ENCODE data around the gene CDK11B.

DNA sequence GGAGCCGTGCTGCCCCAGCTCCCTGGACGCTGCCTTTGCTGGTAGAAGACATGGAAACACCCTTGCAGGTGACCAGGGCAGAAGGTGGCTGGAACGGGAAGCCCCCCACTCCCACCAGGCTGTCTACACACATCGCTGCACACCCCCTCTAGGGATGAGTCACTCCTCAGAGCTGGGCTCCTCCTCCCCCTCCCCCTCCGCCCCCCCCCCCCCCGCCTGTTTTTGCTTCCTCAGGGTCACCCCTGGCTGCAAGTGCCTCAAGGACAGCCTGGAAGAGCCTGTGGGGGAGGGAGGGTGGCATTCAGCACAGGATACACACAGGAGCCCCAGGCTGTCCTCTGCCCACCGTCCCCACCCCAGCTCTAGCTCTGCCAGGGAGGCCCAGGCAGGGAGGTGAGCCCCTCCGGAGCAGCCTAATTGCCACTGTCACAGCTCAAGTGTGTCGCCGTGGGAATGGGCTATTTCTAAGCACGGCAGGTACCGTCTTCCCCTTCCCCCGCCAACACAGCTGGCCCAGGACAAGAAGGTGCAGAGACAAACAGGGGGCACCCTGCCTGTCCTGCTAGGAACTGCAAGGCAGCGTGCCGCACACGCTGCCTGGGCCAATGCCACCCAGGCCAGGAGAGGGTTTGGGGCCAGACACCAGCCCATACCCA is 61.4 kb downstream of the CDK11B start:
- TF ChIP-seq GATA2 (IDR thresholded peaks at IDR 0.05; ENCODE audit: low read depth, low read length) (no peak), GATA3 (IDR thresholded peaks at IDR 0.05; ENCODE audit: low read depth, low read length) (no peak)
